Endothelial cell of hepatic sinusoid (primary cell): ENCODE results near the gene ZNRF3.

Experiments
- in situ Hi-C: cut with HindIII; loops from 2 replicates; pipeline ENCODE4 v1.10.0; 2017; ENCODE audit warnings: low sequenced_read_pairs

ZNRF3 gene

GRCh38 chr22:29106839-29107238, 223.5 kb downstream of the ZNRF3 start:
- in situ Hi-C loops, result no loop called here
